Mononuclear cell (primary cell): ENCODE measurements around the gene KNDC1. TPM values are rescaled to one million over a fixed set of nuclear protein-coding genes. Genes with fewer than 3 reads are reported as not detected.

ENCODE experiments used
- H3K27me3 ChIP-seq: 2 replicates; pipeline ENCODE4 v1.6.0; 2011; ENCODE audit warnings: low read length, control low read depth; ENCODE audit not compliant: insufficient read depth
- H3K4me1 ChIP-seq: 2 replicates; pipeline ENCODE4 v1.5.1; 2011; ENCODE audit warnings: mild to moderate bottlenecking, low read length, control low read depth; ENCODE audit not compliant: insufficient read depth
- H3K4me3 ChIP-seq: 2 replicates; pipeline ENCODE4 v1.5.1; 2011; ENCODE audit warnings: mild to moderate bottlenecking, low read length, moderate library complexity
- H3K9me3 ChIP-seq: 2 replicates; pipeline ENCODE4 v1.5.1; 2011; ENCODE audit warnings: low read depth, mild to moderate bottlenecking, control low read depth, low read length
- total RNA-seq: library from RNA; depleted of rRNA; stranded (reverse); fragments of >200 nt; gene quantifications from one replicate; pipeline ENCODE4 v1.2.3, GENCODE V29; 2012

The KNDC1 gene
- total RNA-seq, 1 donor, result 0.94 TPM

GRCh38 chr10:133196221-133196915 lies 36.3 kb downstream of the KNDC1 start:
- Histone ChIP-seq H3K4me1 (no peaks in the 10 kb centered on the region), H3K4me3 (no peak overlapping the region), H3K27me3 (no peaks in the 10 kb centered on the region), H3K9me3 (no peaks in the 10 kb centered on the region)

- no peaks in the 10 kb centered on the region for H3K4me1 ChIP-seq
- H3K9me3 ChIP-seq, result no peaks in the 10 kb centered on the region
- no peak overlapping the region for H3K4me3 ChIP-seq
- no peaks in the 10 kb centered on the region for H3K27me3 ChIP-seq
Observed at GRCh38 chr10:133196936-133197758, 37.1 kb downstream of the KNDC1 start.

- no peaks in the 10 kb centered on the region for H3K4me1 ChIP-seq
- H3K9me3 ChIP-seq, result no peaks in the 10 kb centered on the region
- H3K27me3 ChIP-seq, result no peaks in the 10 kb centered on the region
- no peak overlapping the region for H3K4me3 ChIP-seq
Observed at GRCh38 chr10:133197786-133198185, 37.8 kb downstream of the KNDC1 start.

- H3K27me3 ChIP-seq, result no peaks in the 10 kb centered on the region
- no peaks in the 10 kb centered on the region for H3K4me1 ChIP-seq
- no peak overlapping the region for H3K4me3 ChIP-seq
- no peaks in the 10 kb centered on the region for H3K9me3 ChIP-seq
Observed at GRCh38 chr10:133198206-133198605, 38.2 kb downstream of the KNDC1 start.

- no peaks in the 10 kb centered on the region for H3K27me3 ChIP-seq
- no peak overlapping the region for H3K4me3 ChIP-seq
- H3K9me3 ChIP-seq, result no peaks in the 10 kb centered on the region
- H3K4me1 ChIP-seq, result no peaks in the 10 kb centered on the region
Observed at GRCh38 chr10:133198621-133199487, 38.8 kb downstream of the KNDC1 start.

- H3K4me3 ChIP-seq, result no peak overlapping the region
- H3K9me3 ChIP-seq, result no peaks in the 10 kb centered on the region
- H3K4me1 ChIP-seq, result no peaks in the 10 kb centered on the region
- H3K27me3 ChIP-seq, result no peaks in the 10 kb centered on the region
Observed at GRCh38 chr10:133199488-133199885, 39.5 kb downstream of the KNDC1 start.

- no peaks in the 10 kb centered on the region for H3K4me1 ChIP-seq
Observed at GRCh38 chr10:133199992-133200611, 40.1 kb downstream of the KNDC1 start.

GRCh38 chr10:133200621-133201031 lies 40.6 kb downstream of the KNDC1 start:
- no peaks in the 10 kb centered on the region for H3K9me3 ChIP-seq

More at GRCh38 chr10:133199992-133200611, 40.1 kb downstream of the KNDC1 start:
- Histone ChIP-seq H3K4me3 (no peak overlapping the region), H3K9me3 (no peaks in the 10 kb centered on the region), H3K27me3 (no peaks in the 10 kb centered on the region)

GRCh38 chr10:133201151-133201947 lies 41.3 kb downstream of the KNDC1 start:
- Histone ChIP-seq H3K4me1 (no peaks in the 10 kb centered on the region), H3K4me3 (no peak overlapping the region), H3K27me3 (no peaks in the 10 kb centered on the region), H3K9me3 (no peaks in the 10 kb centered on the region)

More at GRCh38 chr10:133200621-133201031, 40.6 kb downstream of the KNDC1 start:
- Histone ChIP-seq H3K27me3 (no peaks in the 10 kb centered on the region), H3K4me1 (no peaks in the 10 kb centered on the region), H3K4me3 (no peak overlapping the region)

- Histone ChIP-seq H3K9me3 (no peaks in the 10 kb centered on the region), H3K4me1 (no peaks in the 10 kb centered on the region), H3K27me3 (no peaks in the 10 kb centered on the region), H3K4me3 (no peak overlapping the region)
Observed at GRCh38 chr10:133201948-133202725, 42.1 kb downstream of the KNDC1 start.

GRCh38 chr10:133202778-133203651 lies 43.0 kb downstream of the KNDC1 start:
- Histone ChIP-seq H3K27me3 (no peaks in the 10 kb centered on the region), H3K4me3 (no peak overlapping the region), H3K9me3 (no peaks in the 10 kb centered on the region), H3K4me1 (no peaks in the 10 kb centered on the region)

- Histone ChIP-seq H3K4me1 (no peaks in the 10 kb centered on the region), H3K27me3 (no peaks in the 10 kb centered on the region), H3K4me3 (no peak overlapping the region), H3K9me3 (no peaks in the 10 kb centered on the region)
Observed at GRCh38 chr10:133203652-133204195, 43.7 kb downstream of the KNDC1 start.
